ENCODE results near the gene RBMS3.
"Not testable (repeated sequence)": the region's sequence is repeated elsewhere in the genome, so short reads cannot be mapped to it uniquely, and the experiment has no call there.

Gene RBMS3

GRCh38 chr3:29344935-29345334 is 64.1 kb downstream of the RBMS3 start:
- no peak for DNase-seq

- DNase-seq, result no peak
These were observed 64.8 kb downstream of the RBMS3 start for GRCh38 chr3:29345516-29346300.

- no peak for DNase-seq
These were observed 66.0 kb downstream of the RBMS3 start for GRCh38 chr3:29346828-29347227.

GRCh38 chr3:29347412-29347811 is 66.5 kb downstream of the RBMS3 start:
- DNase-seq, result no peak

GRCh38 chr3:29348316-29348715 is 67.4 kb downstream of the RBMS3 start:
- no peak for DNase-seq

- no peak for DNase-seq
These were observed 68.2 kb downstream of the RBMS3 start for GRCh38 chr3:29349049-29349448.

- no peak for DNase-seq
These were observed 72.9 kb downstream of the RBMS3 start for GRCh38 chr3:29353807-29354206.

- no peak for DNase-seq
These were observed 74.0 kb downstream of the RBMS3 start for GRCh38 chr3:29354894-29355293.

GRCh38 chr3:29356062-29356461 is 75.2 kb downstream of the RBMS3 start:
- no peak for DNase-seq

GRCh38 chr3:29360289-29360688 is 79.4 kb downstream of the RBMS3 start:
- DNase-seq, result not testable (repeated sequence)

GRCh38 chr3:29363110-29363509 is 82.2 kb downstream of the RBMS3 start:
- DNase-seq, result peak in 1 of 4 experiments; percentile 25

GRCh38 chr3:29370021-29370420 is 89.2 kb downstream of the RBMS3 start:
- DNase-seq, result no peak

- DNase-seq, result no peak
These were observed 89.9 kb downstream of the RBMS3 start for GRCh38 chr3:29370476-29371420.

- no peak for DNase-seq
These were observed 92.3 kb downstream of the RBMS3 start for GRCh38 chr3:29373131-29373680.

- DNase-seq, result no peak
These were observed 93.4 kb downstream of the RBMS3 start for GRCh38 chr3:29374226-29374625.

GRCh38 chr3:29379097-29379496 is 98.2 kb downstream of the RBMS3 start:
- DNase-seq, result no peak

GRCh38 chr3:29381595-29381994 is 100.7 kb downstream of the RBMS3 start:
- no peak for DNase-seq

- DNase-seq, result no peak
These were observed 101.5 kb downstream of the RBMS3 start for GRCh38 chr3:29382409-29382808.

- DNase-seq, result no peak
These were observed 102.0 kb downstream of the RBMS3 start for GRCh38 chr3:29382845-29383244.

GRCh38 chr3:29384640-29385039 is 103.8 kb downstream of the RBMS3 start:
- DNase-seq, result no peak

GRCh38 chr3:29385046-29385830 is 104.4 kb downstream of the RBMS3 start:
- no peak for DNase-seq

GRCh38 chr3:29389362-29389761 is 108.5 kb downstream of the RBMS3 start:
- DNase-seq, result no peak
